Activated CD4-positive, alpha-beta T cell treated with anti-CD3 and anti-CD28 coated beads for 36 hours (primary cell): ENCODE data around the gene NACC1. TPM values are rescaled to one million over a fixed set of nuclear protein-coding genes. Genes with fewer than 3 reads are reported as not detected.
"Not testable (repeated sequence)": the region's sequence is repeated elsewhere in the genome, so short reads cannot be mapped to it uniquely, and the experiment has no call there.

Experiments
- ATAC-seq: fragments of 200-7000 bp; cut with Tn5 transposase; one replicate; pipeline ENCODE4 v1.10.0; 2021; ENCODE audit warnings: mild to moderate bottlenecking, moderate library complexity
- CTCF ChIA-PET: fragments of 350-600 bp; sonication (Branson Sonifier 250); formaldehyde crosslinking; loops from one replicate; lab custom pipeline; 2021; ENCODE audit warnings: antibody characterized with exemption; lab: Charles Lee
- POLR2A ChIA-PET: fragments of 350-600 bp; sonication (Branson Sonifier 250); formaldehyde crosslinking; loops from one replicate; lab custom pipeline; 2021; ENCODE audit warnings: antibody characterized with exemption, inconsistent platforms; lab: Charles Lee
- DNase-seq: peaks from one replicate; pipeline ENCODE4 v3.0.0-alpha.2; 2020
- H3K27ac Mint-ChIP-seq: one replicate; pipeline ENCODE4 v1.8.0; 2021; ENCODE audit warnings: mixed read lengths
- H3K27me3 Mint-ChIP-seq: one replicate; pipeline ENCODE4 v1.8.0; 2021; ENCODE audit warnings: mixed read lengths
- H3K36me3 Mint-ChIP-seq: one replicate; pipeline ENCODE4 v1.8.0; 2021; ENCODE audit warnings: low read depth, mixed read lengths
- H3K4me1 Mint-ChIP-seq: one replicate; pipeline ENCODE4 v1.8.0; 2021; ENCODE audit warnings: mixed read lengths
- H3K4me3 Mint-ChIP-seq: one replicate; pipeline ENCODE4 v1.8.0; 2021; ENCODE audit warnings: mild to moderate bottlenecking, moderate library complexity, mixed read lengths
- H3K9me3 Mint-ChIP-seq: one replicate; pipeline ENCODE4 v1.8.0; 2021; ENCODE audit warnings: low read depth, mixed read lengths
- intact Hi-C, 2 experiments: fragments of 100-400 bp; cut with DNase I in 1 of 2; cut with micrococcal nuclease in 1 of 2; formaldehyde crosslinking; loops; one replicate each; pipeline versions ENCODE4 v1.14.2 to v1.15.1; 2022 to 2024; cut with DNase I, micrococcal nuclease
- total RNA-seq, 2 experiments: library from RNA; stranded (reverse); gene quantifications; one replicate each; pipeline ENCODE4 v1.2.3, GENCODE V29; 2021

Gene NACC1
- total RNA-seq, 2 experiments from 2014 or later, result 77.5 to 84.5 TPM

GRCh38 chr19:13185763-13186657, 67.9 kb downstream of the NACC1 start:
- POLR2A ChIA-PET, intact Hi-C loops, H3K4me3 Mint-ChIP-seq, H3K36me3 Mint-ChIP-seq, H3K27me3 Mint-ChIP-seq, DNase-seq, ATAC-seq, H3K27ac Mint-ChIP-seq, H3K9me3 Mint-ChIP-seq: not testable (repeated sequence)
- peaks cover 29% of the 10 kb centered on the region for H3K4me1 Mint-ChIP-seq
- CTCF ChIA-PET, result interaction anchor here (1.6 kb wide), 2 partner anchors 9 to 16 kb away, joined by 6 to 10 read pairs; no protein-coding TSS in a partner anchor

DNA sequence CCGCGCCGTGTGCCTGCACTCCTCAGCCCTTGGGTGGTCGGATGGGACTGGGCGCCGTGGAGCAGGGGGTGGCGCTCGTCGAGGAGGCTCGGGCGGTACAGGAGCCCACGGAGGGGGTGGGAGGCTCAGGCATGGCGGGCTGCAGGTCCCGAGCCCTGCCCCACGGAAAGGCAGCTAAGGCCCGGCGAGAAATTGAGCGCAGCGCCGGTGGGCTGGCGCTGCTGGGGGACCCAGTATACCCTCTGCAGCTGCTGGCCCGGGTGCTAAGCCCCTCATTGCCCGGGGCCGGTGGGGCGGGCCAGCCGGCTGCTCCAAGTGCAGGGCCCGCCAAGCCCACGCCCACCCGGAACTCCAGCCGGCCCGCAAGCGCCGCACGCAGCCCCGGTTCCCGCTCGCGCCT, 68.6 kb downstream of the NACC1 start:
- H3K4me1 Mint-ChIP-seq, result peaks cover 33% of the 10 kb centered on the region
- CTCF ChIA-PET, result interaction anchor here (1.6 kb wide), 2 partner anchors 8 to 17 kb away, joined by 6 to 10 read pairs; no protein-coding TSS in a partner anchor
- intact Hi-C loops, H3K4me3 Mint-ChIP-seq, H3K27me3 Mint-ChIP-seq, H3K36me3 Mint-ChIP-seq, DNase-seq, H3K27ac Mint-ChIP-seq, POLR2A ChIA-PET, ATAC-seq, H3K9me3 Mint-ChIP-seq: not testable (repeated sequence)

- ChIA-PET POLR2A (interaction anchor here (0.7 to 0.9 kb wide), 2 partner anchors 16 to 179 kb away, joined by 3 to 5 read pairs; no protein-coding TSS in a partner anchor), CTCF (interaction anchor here (0.6 kb wide), 1 partner anchor 231 kb away, joined by 3 read pairs; no protein-coding TSS in a partner anchor)
- DNase-seq (no peak), ATAC-seq (no peak)
- H3K4me3 Mint-ChIP-seq, result no peak overlapping the region
- intact Hi-C loops, result no loop called here
- no peaks in the 10 kb centered on the region for H3K36me3 Mint-ChIP-seq
- peak overlapping the region; percentile 70 for H3K27ac Mint-ChIP-seq
- H3K9me3 Mint-ChIP-seq, result no peaks in the 10 kb centered on the region
- no peaks in the 10 kb centered on the region for H3K27me3 Mint-ChIP-seq
- peaks cover 29% of the 10 kb centered on the region for H3K4me1 Mint-ChIP-seq
Observed at GRCh38 chr19:13187419-13187818, 69.4 kb downstream of the NACC1 start.

DNA sequence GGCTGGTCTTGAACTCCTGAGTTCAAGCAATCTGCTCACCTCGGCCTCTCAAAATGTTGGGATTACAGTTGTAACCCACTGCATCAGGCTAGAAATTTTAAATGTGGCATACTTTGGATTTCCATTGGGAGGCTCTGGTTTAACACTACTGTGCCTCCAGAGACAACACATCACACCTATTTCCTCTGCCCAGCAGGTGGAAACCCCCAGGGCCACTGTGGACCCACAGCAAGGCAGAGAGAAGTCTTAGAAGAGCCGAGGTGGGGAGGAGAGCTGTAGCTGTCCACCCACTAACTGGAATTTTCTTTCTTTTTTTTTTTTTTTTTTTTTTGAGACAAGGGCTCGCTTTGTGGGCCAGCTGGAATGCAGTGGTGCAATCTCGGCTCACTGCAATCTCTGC, 71.5 kb downstream of the NACC1 start:
- Mint-ChIP-seq H3K9me3 (no peaks in the 10 kb centered on the region), H3K4me1 (peaks cover 39% of the 10 kb centered on the region), H3K27me3 (no peaks in the 10 kb centered on the region), H3K27ac (no peak overlapping the region), H3K4me3 (no peak overlapping the region), H3K36me3 (no peaks in the 10 kb centered on the region)
- ATAC-seq (no peak), DNase-seq (no peak)
- intact Hi-C loops, result no loop called here
- ChIA-PET CTCF (interaction anchor here (1.3 kb wide), 1 partner anchor 12 kb away, joined by 3 read pairs; no protein-coding TSS in a partner anchor), POLR2A (no interaction called here)

Other genes with a start within 250 kb of the NACC1 start
- gene DNASE2, start 236.8 kb upstream of the NACC1 start, total RNA-seq, result 10 to 100 TPM; 22.5 to 24.3 TPM
- under 1 TPM; 0.18 to 0.37 TPM for gene KLF1, start 231.1 kb upstream of the NACC1 start, total RNA-seq
- gene GCDH, start 227.1 kb upstream of the NACC1 start, total RNA-seq, result 10 to 100 TPM; 36.2 to 41.1 TPM
- 1 to 10 TPM; 2.7 to 3.5 TPM for gene SYCE2, start 199.0 kb upstream of the NACC1 start, total RNA-seq
- 100 to 1,000 TPM; 120 to 142 TPM for gene FARSA, start 184.6 kb upstream of the NACC1 start, total RNA-seq
- gene CALR, start 179.7 kb upstream of the NACC1 start, total RNA-seq, result 100 to 1,000 TPM; 557 to 569 TPM
- gene RAD23A, start 172.4 kb upstream of the NACC1 start, total RNA-seq, result 100 to 1,000 TPM; 189 to 265 TPM
- 10 to 100 TPM; 31.1 to 36.3 TPM for gene GADD45GIP1, start 161.0 kb upstream of the NACC1 start, total RNA-seq
- under 1 TPM; 0.21 to 0.25 TPM for gene DAND5, start 148.7 kb upstream of the NACC1 start, total RNA-seq
- gene NFIX, start 122.8 kb upstream of the NACC1 start, total RNA-seq, result 1 to 10 TPM; 4.3 to 4.8 TPM
- 1 to 10 TPM; 2.0 to 2.5 TPM for gene LYL1, start 15.4 kb upstream of the NACC1 start, total RNA-seq
- 10 to 100 TPM; 73.0 to 96.1 TPM for gene TRMT1, start 1.5 kb upstream of the NACC1 start, total RNA-seq
- 10 to 100 TPM; 64.8 to 71.4 TPM for gene STX10, start 32.1 kb downstream of the NACC1 start, total RNA-seq
- gene IER2, start 32.1 kb downstream of the NACC1 start, total RNA-seq, result 100 to 1,000 TPM; 109 to 118 TPM